Measurements from ENCODE around the gene AFF1.

The AFF1 gene

GRCh38 chr4:87116231-87116630 is 181.4 kb downstream of the AFF1 start:
- Histone ChIP-seq H2BK5ac (ENCODE audit: low read depth, low read length, poor library complexity) (no peak overlapping the region), H3K36me3 (ENCODE audit: control insufficient read depth in 1 of 2, insufficient read depth in 2 of 2, low read length in 2 of 2) (peaks cover 12 to 17% of the 10 kb centered on the region in 2 experiments), H2AFZ (ENCODE audit: insufficient read depth, low read length, poor library complexity) (no peak overlapping the region), H3K4me3 (ENCODE audit: low read depth, low read length) (no peak overlapping the region), H3K9ac (ENCODE audit: low read length) (no peak overlapping the region), H4K12ac (ENCODE audit: low read depth, low read length) (no peak overlapping the region), H3K27me3 (ENCODE audit: insufficient read depth, low read length) (no peaks in the 10 kb centered on the region), H3K4me1 (ENCODE audit: control insufficient read depth in 1 of 2, insufficient read depth in 2 of 2, low read length in 2 of 2) (peaks cover 4 to 15% of the 10 kb centered on the region in 2 experiments), H3K27ac (ENCODE audit: low read depth, low read length) (no peak overlapping the region), H3K79me1 (ENCODE audit: low read length) (peaks cover 2% of the 10 kb centered on the region), H3K79me2 (ENCODE audit: control insufficient read depth, insufficient read depth, low read length, poor library complexity) (no peaks in the 10 kb centered on the region), H2BK12ac (ENCODE audit: low read length) (no peak overlapping the region), H3K14ac (ENCODE audit: low read length) (no peak overlapping the region), H3K23ac (ENCODE audit: low read length) (no peak overlapping the region), H4K91ac (ENCODE audit: low read depth, low read length) (no peak overlapping the region), H2BK120ac (ENCODE audit: insufficient read depth, low read length, poor library complexity) (no peak overlapping the region), H3K4me2 (ENCODE audit: low read length) (no peak overlapping the region), H2AK5ac (ENCODE audit: low read length) (no peak overlapping the region), H4K8ac (ENCODE audit: low read depth, low read length) (no peak overlapping the region), H3K4ac (ENCODE audit: low read depth, low read length) (no peak overlapping the region), H3K9me3 (ENCODE audit: insufficient read depth, low read depth, low read length) (no peaks in the 10 kb centered on the region), H3K18ac (ENCODE audit: low read length) (no peak overlapping the region)
- DNase-seq = no peak
- no CpG with 5 or more reads among the region's 1 CpG for WGBS (ENCODE audit: extremely low coverage, insufficient coverage, insufficient read length)

DNA sequence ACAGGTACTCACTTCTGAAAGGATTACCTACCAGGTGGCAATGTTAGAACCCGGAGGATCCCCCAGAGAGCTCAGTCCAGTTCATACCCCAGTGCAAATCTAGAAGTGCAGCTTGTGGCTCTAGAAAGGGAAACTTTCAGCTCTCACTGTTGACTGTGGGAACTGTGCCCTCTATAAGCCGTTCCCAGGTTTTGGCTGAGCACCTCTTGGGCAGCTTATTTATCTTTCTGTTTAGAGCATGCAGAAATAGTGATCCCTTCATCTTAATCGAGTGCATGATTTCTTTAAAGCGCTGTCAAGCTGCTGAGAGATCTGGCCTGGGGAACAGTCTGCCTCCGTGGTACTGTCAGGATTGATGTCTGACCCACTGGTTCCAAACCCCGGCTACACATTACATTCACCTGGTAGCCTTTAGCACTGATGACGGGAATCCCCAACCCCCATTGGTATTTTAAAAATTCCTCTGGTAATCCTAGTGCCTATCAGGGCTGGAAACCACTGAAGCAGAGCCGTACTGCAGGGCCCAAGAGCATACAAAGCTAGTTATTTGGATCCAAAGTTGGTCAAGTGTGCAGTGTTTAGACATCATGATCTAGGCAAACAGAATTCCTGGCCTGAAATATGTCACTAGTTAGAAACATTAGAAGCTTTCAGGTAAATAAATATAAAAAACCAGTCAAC is 182.4 kb downstream of the AFF1 start:
- Histone ChIP-seq H3K4me3 (ENCODE audit: low read depth, low read length) (no peak overlapping the region), H2BK12ac (ENCODE audit: low read length) (no peak overlapping the region), H4K12ac (ENCODE audit: low read depth, low read length) (no peak overlapping the region), H2BK5ac (ENCODE audit: low read depth, low read length, poor library complexity) (no peak overlapping the region), H3K4me1 (ENCODE audit: control insufficient read depth in 1 of 2, insufficient read depth in 2 of 2, low read length in 2 of 2) (peaks cover 4 to 15% of the 10 kb centered on the region in 2 experiments), H4K91ac (ENCODE audit: low read depth, low read length) (no peak overlapping the region), H3K27me3 (ENCODE audit: insufficient read depth, low read length) (no peaks in the 10 kb centered on the region), H3K9me3 (ENCODE audit: insufficient read depth, low read depth, low read length) (no peaks in the 10 kb centered on the region), H3K23ac (ENCODE audit: low read length) (no peak overlapping the region), H3K4me2 (ENCODE audit: low read length) (no peak overlapping the region), H2BK120ac (ENCODE audit: insufficient read depth, low read length, poor library complexity) (no peak overlapping the region), H3K79me1 (ENCODE audit: low read length) (peaks cover 2% of the 10 kb centered on the region), H3K4ac (ENCODE audit: low read depth, low read length) (no peak overlapping the region), H3K14ac (ENCODE audit: low read length) (no peak overlapping the region), H4K8ac (ENCODE audit: low read depth, low read length) (peak overlapping the region; percentile 41), H3K79me2 (ENCODE audit: control insufficient read depth, insufficient read depth, low read length, poor library complexity) (no peaks in the 10 kb centered on the region), H3K18ac (ENCODE audit: low read length) (no peak overlapping the region), H3K9ac (ENCODE audit: low read length) (no peak overlapping the region), H3K27ac (ENCODE audit: low read depth, low read length) (no peak overlapping the region), H2AK5ac (ENCODE audit: low read length) (no peak overlapping the region), H3K36me3 (ENCODE audit: control insufficient read depth in 1 of 2, insufficient read depth in 2 of 2, low read length in 2 of 2) (peaks cover 12 to 17% of the 10 kb centered on the region in 2 experiments), H2AFZ (ENCODE audit: insufficient read depth, low read length, poor library complexity) (no peak overlapping the region)
- DNase-seq = peak; percentile 68 to 75
- WGBS (ENCODE audit: extremely low coverage, insufficient coverage, insufficient read length) = no CpG with 5 or more reads among the region's 8 CpGs

DNA sequence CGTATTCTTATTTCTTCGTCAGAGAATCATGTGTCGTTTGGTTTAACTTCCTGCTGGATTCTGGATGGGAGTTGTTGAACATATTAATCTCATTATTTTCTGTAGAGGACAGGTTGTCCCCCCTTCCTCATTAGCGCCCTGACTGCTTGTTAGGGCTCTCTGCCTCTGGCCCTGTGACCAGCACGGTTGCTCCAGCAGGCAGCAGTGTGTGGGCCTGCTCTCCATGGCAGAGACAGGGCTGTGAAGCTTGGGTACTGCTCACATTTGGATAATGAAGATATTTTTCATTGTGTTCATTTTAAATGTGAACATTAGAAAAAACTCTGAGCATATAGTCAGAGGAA is 182.9 kb downstream of the AFF1 start:
- H3K79me1 ChIP-seq (ENCODE audit: low read length) = peaks cover 2% of the 10 kb centered on the region
- H4K91ac ChIP-seq (ENCODE audit: low read depth, low read length) = peak overlapping the region; percentile 32
- no peaks in the 10 kb centered on the region for H3K79me2 ChIP-seq (ENCODE audit: control insufficient read depth, insufficient read depth, low read length, poor library complexity)
- no peak for DNase-seq
- no peak overlapping the region for H2AFZ ChIP-seq (ENCODE audit: insufficient read depth, low read length, poor library complexity)
- no peaks in the 10 kb centered on the region for H3K27me3 ChIP-seq (ENCODE audit: insufficient read depth, low read length)
- no CpG with 5 or more reads among the region's 5 CpGs for WGBS (ENCODE audit: extremely low coverage, insufficient coverage, insufficient read length)
- H3K4me3 ChIP-seq (ENCODE audit: low read depth, low read length) = no peak overlapping the region
- no peak overlapping the region for H4K12ac ChIP-seq (ENCODE audit: low read depth, low read length)
- no peak overlapping the region for H2BK5ac ChIP-seq (ENCODE audit: low read depth, low read length, poor library complexity)
- no peak overlapping the region for H3K4ac ChIP-seq (ENCODE audit: low read depth, low read length)
- H3K18ac ChIP-seq (ENCODE audit: low read length) = no peak overlapping the region
- H3K4me2 ChIP-seq (ENCODE audit: low read length) = no peak overlapping the region
- H2BK120ac ChIP-seq (ENCODE audit: insufficient read depth, low read length, poor library complexity) = peak overlapping the region; percentile 31
- peaks cover 12 to 17% of the 10 kb centered on the region in 2 experiments for H3K36me3 ChIP-seq (ENCODE audit: control insufficient read depth in 1 of 2, insufficient read depth in 2 of 2, low read length in 2 of 2)
- H3K27ac ChIP-seq (ENCODE audit: low read depth, low read length) = no peak overlapping the region
- H3K23ac ChIP-seq (ENCODE audit: low read length) = no peak overlapping the region
- no peak overlapping the region for H3K14ac ChIP-seq (ENCODE audit: low read length)
- no peak overlapping the region for H3K9ac ChIP-seq (ENCODE audit: low read length)
- no peak overlapping the region for H4K8ac ChIP-seq (ENCODE audit: low read depth, low read length)
- no peak overlapping the region for H2BK12ac ChIP-seq (ENCODE audit: low read length)
- H3K9me3 ChIP-seq (ENCODE audit: insufficient read depth, low read depth, low read length) = no peaks in the 10 kb centered on the region
- H3K4me1 ChIP-seq (ENCODE audit: control insufficient read depth in 1 of 2, insufficient read depth in 2 of 2, low read length in 2 of 2) = peaks cover 4 to 15% of the 10 kb centered on the region in 2 experiments
- H2AK5ac ChIP-seq (ENCODE audit: low read length) = no peak overlapping the region

GRCh38 chr4:87118421-87118820 is 183.6 kb downstream of the AFF1 start:
- no peak overlapping the region for H3K4me2 ChIP-seq (ENCODE audit: low read length)
- no peaks in the 10 kb centered on the region for H3K79me2 ChIP-seq (ENCODE audit: control insufficient read depth, insufficient read depth, low read length, poor library complexity)
- H2BK120ac ChIP-seq (ENCODE audit: insufficient read depth, low read length, poor library complexity) = no peak overlapping the region
- H2BK12ac ChIP-seq (ENCODE audit: low read length) = no peak overlapping the region
- H3K4ac ChIP-seq (ENCODE audit: low read depth, low read length) = no peak overlapping the region
- no peak for DNase-seq
- no peak overlapping the region for H2AFZ ChIP-seq (ENCODE audit: insufficient read depth, low read length, poor library complexity)
- no peak overlapping the region for H2BK5ac ChIP-seq (ENCODE audit: low read depth, low read length, poor library complexity)
- no peak overlapping the region for H4K91ac ChIP-seq (ENCODE audit: low read depth, low read length)
- H3K18ac ChIP-seq (ENCODE audit: low read length) = no peak overlapping the region
- H3K79me1 ChIP-seq (ENCODE audit: low read length) = peaks cover 2% of the 10 kb centered on the region
- H3K9me3 ChIP-seq (ENCODE audit: insufficient read depth, low read depth, low read length) = no peaks in the 10 kb centered on the region
- H3K4me3 ChIP-seq (ENCODE audit: low read depth, low read length) = no peak overlapping the region
- H3K27ac ChIP-seq (ENCODE audit: low read depth, low read length) = no peak overlapping the region
- H4K12ac ChIP-seq (ENCODE audit: low read depth, low read length) = no peak overlapping the region
- H3K14ac ChIP-seq (ENCODE audit: low read length) = no peak overlapping the region
- H4K8ac ChIP-seq (ENCODE audit: low read depth, low read length) = no peak overlapping the region
- no peak overlapping the region for H3K9ac ChIP-seq (ENCODE audit: low read length)
- H3K36me3 ChIP-seq (ENCODE audit: control insufficient read depth in 1 of 2, insufficient read depth in 2 of 2, low read length in 2 of 2) = peaks cover 12 to 16% of the 10 kb centered on the region in 2 experiments
- no peaks in the 10 kb centered on the region for H3K27me3 ChIP-seq (ENCODE audit: insufficient read depth, low read length)
- WGBS (ENCODE audit: extremely low coverage, insufficient coverage, insufficient read length) = no CpG with 5 or more reads among the region's 1 CpG
- H3K4me1 ChIP-seq (ENCODE audit: control insufficient read depth in 1 of 2, insufficient read depth in 2 of 2, low read length in 2 of 2) = peaks cover 4 to 15% of the 10 kb centered on the region in 2 experiments
- no peak overlapping the region for H3K23ac ChIP-seq (ENCODE audit: low read length)
- no peak overlapping the region for H2AK5ac ChIP-seq (ENCODE audit: low read length)

Data from trophoblast cell (in vitro differentiated cells and primary cell).